HEK293T (cell line): ENCODE results near the gene ZNF514.
"Not testable (repeated sequence)": the region's sequence is repeated elsewhere in the genome, so short reads cannot be mapped to it uniquely, and the experiment has no call there.

Source experiments
- CTCF ChIA-PET: fragments of 350-600 bp; formaldehyde crosslinking; extraction: SDS; loops from one replicate; lab custom pipeline; 2021; ENCODE audit warnings: antibody characterized with exemption, inconsistent platforms; lab: Yijun Ruan, JAX
- POLR2A ChIA-PET: fragments of 350-600 bp; formaldehyde crosslinking; extraction: SDS; loops from one replicate; lab custom pipeline; 2020; ENCODE audit warnings: antibody characterized with exemption, inconsistent platforms; lab: Yijun Ruan, JAX
- DNase-seq: peaks from one replicate; pipeline ENCODE4 v3.0.0; 2012; ENCODE audit warnings: mixed read lengths; ENCODE audit errors: extremely low spot score
- ARNT ChIP-seq: fragments of 450-650 bp; IDR thresholded peaks from 2 replicates; pipeline ENCODE4 v1.6.1; 2017; ENCODE audit warnings: mild to moderate bottlenecking
- BHLHE40 ChIP-seq: fragments of 450-650 bp; IDR thresholded peaks from 2 replicates; pipeline ENCODE4 v1.6.1; 2016; ENCODE audit warnings: mild to moderate bottlenecking, moderate library complexity, borderline replicate concordance
- CTBP1 ChIP-seq: fragments of 450-650 bp; IDR thresholded peaks from 2 replicates; pipeline ENCODE4 v1.6.1; 2016; ENCODE audit warnings: borderline replicate concordance
- ELF4 ChIP-seq: fragments of 450-650 bp; IDR thresholded peaks from 2 replicates; pipeline ENCODE4 v1.6.1; 2017; ENCODE audit warnings: antibody characterized with exemption
- FOXA1 ChIP-seq: fragments of 450-650 bp; IDR thresholded peaks from 2 replicates; pipeline ENCODE4 v1.6.1; 2016; ENCODE audit warnings: mild to moderate bottlenecking
- FOXK2 ChIP-seq: fragments of 450-650 bp; IDR thresholded peaks from 2 replicates; pipeline ENCODE4 v1.6.1; 2016; ENCODE audit warnings: mild to moderate bottlenecking
- FOXM1 ChIP-seq: fragments of 450-650 bp; IDR thresholded peaks from 2 replicates; pipeline ENCODE4 v1.6.1; 2017; ENCODE audit warnings: mild to moderate bottlenecking, borderline replicate concordance
- HDGF ChIP-seq: fragments of 450-650 bp; IDR thresholded peaks from 2 replicates; pipeline ENCODE4 v1.6.1; 2017; ENCODE audit warnings: antibody characterized with exemption, borderline replicate concordance
- L3MBTL2 ChIP-seq: fragments of 450-650 bp; conservative IDR thresholded peaks from 2 replicates; pipeline ENCODE4 v1.6.1; 2016; ENCODE audit warnings: mild to moderate bottlenecking
- LEF1 ChIP-seq: fragments of 450-650 bp; IDR thresholded peaks from 2 replicates; pipeline ENCODE4 v1.6.1; 2017; ENCODE audit warnings: mild to moderate bottlenecking, borderline replicate concordance
- NFRKB ChIP-seq: fragments of 450-650 bp; IDR thresholded peaks from 2 replicates; pipeline ENCODE4 v1.6.1; 2016; ENCODE audit warnings: mild to moderate bottlenecking, moderate library complexity
- SP1 ChIP-seq: fragments of 450-650 bp; IDR thresholded peaks from 2 replicates; pipeline ENCODE4 v1.6.1; 2017
- SUZ12 ChIP-seq: fragments of 450-650 bp; IDR thresholded peaks from 2 replicates; pipeline ENCODE4 v1.6.1; 2016; ENCODE audit warnings: mild to moderate bottlenecking
- TARDBP ChIP-seq: fragments of 450-650 bp; IDR thresholded peaks from 2 replicates; pipeline ENCODE4 v1.6.1; 2016
- ZNF384 ChIP-seq: fragments of 450-650 bp; IDR thresholded peaks from 2 replicates; pipeline ENCODE4 v1.6.1; 2016
- TF ChIP-seq, protein P1 (sequence below): fragments of 450-650 bp; IDR thresholded peaks from 2 replicates; pipeline ENCODE4 v1.6.1; 2016

ZNF514 gene

GRCh38 chr2:95104606-95105005, 55.0 kb downstream of the ZNF514 start:
- ChIA-PET CTCF (interaction anchor here (0.6 kb wide), 1 partner anchor 128 kb away, joined by 3 read pairs; no protein-coding TSS in a partner anchor), POLR2A (no interaction called here)

GRCh38 chr2:95099910-95100309, 59.7 kb downstream of the ZNF514 start:
- ChIA-PET CTCF (no interaction called here), POLR2A (no interaction called here)
- TF ChIP-seq ELF4 (no peak), TARDBP (no peak), CTBP1 (no peak), LEF1 (no peak), ZNF384 (no peak), BHLHE40 (no peak), SP1 (no peak), SUZ12 (no peak), FOXK2 (no peak), FOXA1 (no peak), FOXM1 (no peak), NFRKB (no peak), ARNT (no peak), L3MBTL2 (no peak), HDGF (no peak)
- TF ChIP-seq, protein P1, sequence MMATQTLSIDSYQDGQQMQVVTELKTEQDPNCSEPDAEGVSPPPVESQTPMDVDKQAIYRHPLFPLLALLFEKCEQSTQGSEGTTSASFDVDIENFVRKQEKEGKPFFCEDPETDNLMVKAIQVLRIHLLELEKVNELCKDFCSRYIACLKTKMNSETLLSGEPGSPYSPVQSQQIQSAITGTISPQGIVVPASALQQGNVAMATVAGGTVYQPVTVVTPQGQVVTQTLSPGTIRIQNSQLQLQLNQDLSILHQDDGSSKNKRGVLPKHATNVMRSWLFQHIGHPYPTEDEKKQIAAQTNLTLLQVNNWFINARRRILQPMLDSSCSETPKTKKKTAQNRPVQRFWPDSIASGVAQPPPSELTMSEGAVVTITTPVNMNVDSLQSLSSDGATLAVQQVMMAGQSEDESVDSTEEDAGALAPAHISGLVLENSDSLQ = no peak
- no peak for DNase-seq

More at GRCh38 chr2:95104606-95105005, 55.0 kb downstream of the ZNF514 start:
- TF ChIP-seq, protein P1 = no peak
- TF ChIP-seq ELF4 (no peak), NFRKB (no peak), SP1 (no peak)
- no peak for DNase-seq

- DNase-seq, POLR2A ChIA-PET, CTCF ChIA-PET: not testable (repeated sequence)
Measured at GRCh38 chr2:95098273-95098672, 61.4 kb downstream of the ZNF514 start.
